Activated T-cell treated with anti-CD3 and anti-CD28 coated beads for 24 hours (primary cell): ENCODE data around the gene CXCL10.
"Not testable (repeated sequence)": the region's sequence is repeated elsewhere in the genome, so short reads cannot be mapped to it uniquely, and the experiment has no call there.

Experiments
- DNase-seq: peaks from one replicate; pipeline ENCODE4 v3.0.0-alpha.2; 2020; ENCODE audit warnings: low read depth

Gene CXCL10

DNA sequence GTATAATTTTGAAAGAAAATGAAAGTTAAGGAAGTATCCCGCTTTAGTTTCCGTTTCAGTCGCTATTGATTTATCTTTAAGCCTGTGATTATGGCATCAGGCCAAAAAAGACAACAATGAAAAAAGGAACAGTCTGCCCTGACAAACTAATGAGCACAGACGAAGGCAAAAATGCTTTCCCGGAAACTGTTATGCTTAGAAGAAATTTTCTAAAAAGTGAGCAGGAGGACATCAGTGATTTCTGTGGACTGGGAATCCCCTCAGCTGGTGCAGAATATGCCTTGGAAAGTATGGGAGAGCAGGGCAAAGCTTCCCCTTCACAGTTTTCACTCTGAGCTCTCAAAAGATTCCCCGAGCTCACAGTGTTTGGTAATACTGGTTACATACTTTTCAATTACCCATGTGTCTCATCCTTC is 5.1 kb upstream of the CXCL10 start:
- no peak for DNase-seq

DNA sequence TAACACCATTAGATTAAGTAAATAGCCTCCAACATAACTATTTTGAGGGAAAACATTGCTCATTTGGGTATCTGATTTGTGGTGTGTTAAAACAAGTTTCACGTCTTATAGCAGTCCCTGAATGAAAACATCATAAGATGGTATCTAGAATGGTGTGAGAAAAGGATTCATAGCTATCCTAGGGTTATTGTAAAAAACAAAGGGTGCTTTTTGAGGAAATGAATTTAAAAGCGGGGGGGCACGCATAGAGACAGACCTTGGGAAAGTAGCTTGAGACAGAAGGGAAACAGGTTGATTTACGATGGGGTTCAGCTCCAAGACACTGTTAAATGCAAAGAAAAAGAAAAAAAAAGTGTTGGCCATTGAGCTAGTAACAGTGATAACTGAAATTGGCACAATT is 768 bp upstream of the CXCL10 start:
- DNase-seq, result no peak

DNA sequence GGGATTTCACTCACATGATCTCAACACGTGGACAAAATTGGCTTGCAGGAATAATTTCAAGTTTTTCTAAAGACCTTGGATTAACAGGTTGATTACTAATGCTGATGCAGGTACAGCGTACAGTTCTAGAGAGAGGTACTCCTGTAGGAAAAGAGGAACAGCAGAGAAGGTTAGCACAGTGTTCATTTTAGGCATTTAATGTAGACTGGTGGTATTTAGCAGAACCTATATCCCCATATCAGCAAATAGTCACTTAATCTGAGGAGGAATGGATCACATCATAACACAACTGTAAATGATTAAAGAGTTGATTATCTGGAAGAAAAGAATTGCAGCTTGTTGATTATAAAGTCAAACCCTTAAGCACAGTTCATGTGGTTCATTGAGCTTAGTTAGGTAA is 620 bp downstream of the CXCL10 start:
- DNase-seq, result no peak

DNA sequence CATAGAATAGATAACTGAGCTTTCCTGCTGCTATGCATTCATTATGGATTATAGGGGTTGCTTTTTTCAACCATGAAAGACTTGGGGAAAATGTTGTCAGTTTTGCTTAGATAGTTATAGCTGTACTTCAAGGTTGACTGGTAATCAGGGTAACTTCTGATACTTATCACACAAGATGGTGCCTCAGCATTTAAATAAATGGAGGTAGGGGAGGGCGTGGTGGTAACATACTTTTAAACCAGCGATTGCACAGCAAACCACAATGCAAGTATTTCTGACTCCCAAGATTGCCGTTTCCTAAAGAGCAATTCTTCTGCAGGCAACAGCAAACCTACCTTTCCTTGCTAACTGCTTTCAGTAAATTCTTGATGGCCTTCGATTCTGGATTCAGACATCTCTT is 1.3 kb downstream of the CXCL10 start:
- no peak for DNase-seq

GRCh38 chr4:76017056-76017686 is 6.1 kb downstream of the CXCL10 start:
- no peak for DNase-seq

DNA sequence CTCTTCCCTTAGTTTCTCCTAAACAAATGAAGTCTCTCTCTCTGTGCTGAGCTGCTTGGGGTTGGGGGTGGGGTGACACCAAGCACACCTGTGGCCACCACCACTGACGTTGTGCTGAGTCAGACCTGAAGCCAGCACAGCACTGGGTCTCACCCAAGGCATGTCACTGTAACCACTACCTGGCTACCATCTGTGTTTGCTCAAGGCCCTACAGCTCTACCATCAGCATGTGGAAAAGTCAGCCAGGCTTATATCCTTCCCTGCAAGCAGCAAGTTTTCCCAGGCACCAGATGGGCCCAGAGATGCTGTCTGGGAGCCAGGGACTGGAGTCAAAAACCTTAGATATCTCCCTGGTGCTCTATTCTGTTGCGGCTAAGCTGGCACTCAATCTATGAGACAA is 6.9 kb downstream of the CXCL10 start:
- DNase-seq, result no peak

DNA sequence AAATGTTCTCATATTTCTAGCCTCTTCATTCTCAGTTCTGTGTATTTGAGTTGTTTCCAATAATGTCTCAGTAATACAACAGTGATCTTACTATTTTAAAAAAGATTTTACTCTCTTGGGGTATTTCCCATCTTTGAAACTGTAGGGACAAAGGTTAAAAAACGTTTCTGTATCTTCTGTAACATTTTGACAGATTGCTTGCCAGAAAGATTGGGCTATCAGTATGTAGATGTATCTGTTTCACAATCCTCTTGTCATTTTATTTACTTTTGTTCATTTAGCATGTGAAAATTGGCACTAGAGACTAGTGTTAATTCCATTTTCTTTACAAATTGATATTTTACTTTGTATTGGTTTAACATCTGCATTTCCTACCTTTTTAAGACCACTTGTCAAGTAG is 9.8 kb downstream of the CXCL10 start:
- DNase-seq, result no peak

DNA sequence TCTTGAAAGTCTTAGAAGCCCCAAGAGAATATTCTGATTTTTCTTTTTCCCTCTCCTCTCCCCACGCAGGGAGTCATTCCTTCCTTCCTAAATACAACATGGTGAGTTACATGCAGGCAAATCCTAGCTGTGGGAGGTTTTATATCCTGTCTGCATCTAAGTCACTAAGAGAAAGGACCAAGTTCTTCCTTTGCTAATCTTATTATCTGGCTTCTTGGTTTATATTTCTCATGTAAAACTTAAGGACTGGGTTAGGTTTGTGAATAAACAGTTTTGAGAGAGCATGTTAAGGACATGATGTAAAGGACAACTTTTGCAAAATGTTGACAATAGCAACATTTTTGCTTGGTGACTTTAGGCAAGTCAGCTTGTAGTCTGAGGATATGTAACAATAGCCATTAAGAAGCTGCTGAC is 10.9 kb downstream of the CXCL10 start:
- DNase-seq, result no peak

DNA sequence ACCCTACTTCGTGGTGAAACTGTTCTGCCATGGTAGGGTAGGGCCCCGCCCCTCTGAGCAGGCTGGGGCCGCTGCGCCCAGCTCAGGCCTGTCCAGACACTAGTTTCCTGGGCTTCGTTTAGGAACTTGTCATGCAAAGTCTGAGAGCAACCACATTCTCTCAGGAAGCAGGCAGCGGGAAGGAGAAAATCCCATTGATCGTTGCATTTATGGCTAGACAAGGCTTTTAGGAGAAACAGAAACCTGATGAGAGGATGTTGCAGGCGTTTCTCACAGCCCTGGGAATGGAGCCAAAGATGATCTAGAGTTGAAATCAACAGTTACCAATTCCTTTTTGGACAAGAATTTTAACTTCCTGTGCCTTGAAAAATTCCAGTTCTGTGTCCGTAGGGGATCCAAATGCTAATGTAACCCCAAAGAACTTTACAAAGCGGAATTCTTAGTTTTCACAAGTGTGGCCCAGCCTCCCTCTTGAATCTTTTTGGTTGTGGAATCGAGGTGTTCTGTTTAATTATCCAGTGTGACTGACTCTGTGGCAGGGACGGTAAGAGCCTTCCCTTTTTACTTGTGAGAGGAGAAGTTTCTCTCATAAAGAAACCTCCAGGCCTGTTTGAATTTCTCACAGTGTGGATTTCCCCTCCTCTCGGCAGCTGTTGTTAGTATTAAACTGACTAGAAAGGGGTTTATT is 11.5 kb downstream of the CXCL10 start:
- DNase-seq, result no peak

GRCh38 chr4:76011018-76011670 is 12.2 kb downstream of the CXCL10 start:
- no peak for DNase-seq

- DNase-seq, result no peak
Measured at GRCh38 chr4:76010576-76010975, 12.7 kb downstream of the CXCL10 start.

- DNase-seq, result no peak
Measured at GRCh38 chr4:76009311-76009710, 14.0 kb downstream of the CXCL10 start.

GRCh38 chr4:76007089-76007862 is 16.0 kb downstream of the CXCL10 start, which contains the start of gene CXCL9:
Gene CXCL9, minus strand, starts transcription at chr4:76007509. Its CDS starts 60 bp downstream, at chr4:76007449.
- no peak for DNase-seq

DNA sequence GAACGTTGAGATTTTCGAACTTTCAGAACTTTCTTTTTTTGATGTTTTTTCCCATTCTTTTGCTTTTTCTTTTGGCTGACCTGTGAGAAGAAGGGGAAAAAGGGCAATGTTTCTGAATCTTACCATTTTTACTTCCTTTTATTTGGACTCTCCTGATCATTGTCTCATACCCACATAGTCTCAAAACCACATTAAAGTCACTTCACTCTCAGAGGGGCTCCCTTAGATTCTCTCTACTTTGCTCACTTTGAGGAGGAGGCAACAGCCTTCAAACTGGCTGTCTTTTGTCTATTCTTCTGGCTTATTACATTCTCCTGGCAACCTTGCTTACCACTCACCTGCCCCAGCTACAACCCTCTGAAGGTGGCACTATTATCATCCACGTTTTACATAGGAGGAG is 19.7 kb downstream of the CXCL10 start:
- no peak for DNase-seq

DNA sequence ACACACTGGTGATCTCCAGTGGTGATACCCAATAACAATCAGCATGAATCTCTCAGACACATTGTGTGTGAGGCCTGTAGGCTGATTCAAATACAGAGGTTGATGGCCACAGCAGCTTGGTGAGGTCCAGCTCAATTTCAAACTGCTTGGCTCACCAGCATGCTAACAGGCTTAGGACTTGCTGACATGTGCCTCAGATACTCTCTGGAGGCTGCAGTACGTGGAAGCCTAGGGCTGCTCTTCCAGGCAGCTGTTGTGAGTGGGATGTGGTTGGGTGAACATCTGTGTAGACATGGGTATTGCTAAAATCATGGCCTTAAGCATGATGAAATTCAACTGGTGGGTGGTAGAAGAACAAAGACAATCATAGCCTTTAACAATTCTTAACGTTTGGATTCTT is 20.3 kb downstream of the CXCL10 start:
- no peak for DNase-seq

- DNase-seq, result no peak
Measured at GRCh38 chr4:76002176-76002575, 21.1 kb downstream of the CXCL10 start.

GRCh38 chr4:76001700-76002099 is 21.6 kb downstream of the CXCL10 start:
- DNase-seq, result no peak

GRCh38 chr4:76000279-76000678 is 23.0 kb downstream of the CXCL10 start:
- no peak for DNase-seq

DNA sequence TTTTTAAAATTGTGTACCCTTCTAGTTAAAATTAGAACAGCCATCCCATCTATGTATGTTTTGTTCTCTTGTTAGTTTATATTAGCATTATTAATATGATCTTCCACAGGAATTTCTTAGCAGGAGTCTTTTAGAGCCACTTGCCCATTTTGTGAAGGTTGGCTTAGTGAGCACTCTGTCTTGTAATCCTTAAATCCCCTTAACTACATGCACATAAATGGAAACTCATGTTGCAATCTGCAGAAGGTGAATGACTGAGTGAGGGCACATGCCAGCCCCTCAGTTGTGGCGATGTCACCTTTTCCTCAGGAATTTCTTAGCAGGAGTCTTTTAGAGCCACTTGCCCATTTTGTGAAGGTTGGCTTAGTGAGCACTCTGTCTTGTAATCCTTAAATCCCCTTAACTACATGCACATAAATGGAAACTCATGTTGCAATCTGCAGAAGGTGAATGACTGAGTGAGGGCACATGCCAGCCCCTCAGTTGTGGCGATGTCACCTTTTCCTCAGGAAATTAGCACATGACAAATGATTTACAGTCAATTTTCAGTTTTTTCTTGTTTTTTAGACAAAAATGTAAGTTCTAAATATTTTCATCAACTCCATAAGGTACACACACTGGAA is 24.7 kb downstream of the CXCL10 start:
- DNase-seq, result not testable (repeated sequence)

DNA sequence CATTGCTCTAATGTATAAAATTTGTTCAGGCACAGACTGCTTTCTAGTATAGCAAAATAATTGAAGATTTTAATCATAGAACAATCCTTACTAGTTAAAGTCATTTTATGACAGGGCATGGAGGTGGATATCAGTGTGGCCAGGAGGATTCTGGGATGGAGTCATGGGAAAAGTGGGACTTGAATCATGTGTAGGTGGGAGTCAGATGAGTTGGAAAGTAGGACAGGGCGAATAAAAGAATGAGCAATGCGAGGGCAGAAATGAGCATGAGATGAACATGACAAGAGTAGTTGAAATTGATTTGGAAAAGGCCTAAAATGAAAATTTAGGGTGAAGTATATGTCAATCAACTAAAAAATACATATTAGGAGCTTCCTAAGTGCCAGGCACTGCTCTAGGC is 25.4 kb downstream of the CXCL10 start:
- DNase-seq, result no peak

DNA sequence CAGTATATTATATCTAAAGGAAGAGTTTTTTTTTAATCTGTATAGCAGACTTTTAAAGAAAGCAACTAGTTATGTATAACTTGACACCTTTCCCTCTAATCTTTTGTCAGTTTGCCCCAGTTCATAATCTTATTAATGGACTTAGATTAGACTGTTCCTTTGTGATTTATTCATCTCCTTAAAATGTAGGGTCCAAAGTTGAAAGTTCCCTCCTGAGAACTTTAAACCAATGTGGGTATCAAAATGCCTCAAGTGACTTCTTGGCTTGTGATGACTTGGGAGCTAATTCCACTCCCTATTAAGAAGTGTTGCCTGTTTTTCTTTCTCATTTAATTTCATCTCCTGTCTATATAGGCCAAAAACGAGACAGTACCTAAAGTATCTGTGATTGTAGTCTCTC is 26.2 kb downstream of the CXCL10 start:
- DNase-seq, result no peak

DNA sequence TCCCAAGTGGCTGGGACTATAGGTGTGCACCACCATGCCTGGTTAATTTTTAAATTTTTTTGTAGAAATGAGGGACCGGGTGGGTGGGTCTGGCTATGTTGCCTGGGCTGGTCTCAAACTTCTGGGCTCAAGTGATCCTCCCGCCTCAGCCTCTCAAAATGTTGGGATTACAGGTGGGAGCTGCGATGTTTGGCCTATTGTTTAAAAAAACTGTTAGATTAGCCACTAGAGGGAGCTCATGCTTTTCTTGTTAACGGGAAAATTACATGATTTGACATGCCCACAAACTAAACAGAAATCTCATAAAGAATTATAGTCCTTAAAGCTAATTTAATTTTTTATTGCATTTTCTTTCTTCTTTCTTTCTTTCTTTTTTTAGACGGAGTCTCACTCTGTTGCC is 27.6 kb downstream of the CXCL10 start:
- no peak for DNase-seq
